Thoracic aorta (tissue), 2 donors: ENCODE measurements around the gene SRSF4. TPM values are rescaled to one million over a fixed set of nuclear protein-coding genes. Genes with fewer than 3 reads are reported as not detected.
"Not testable (repeated sequence)": the region's sequence is repeated elsewhere in the genome, so short reads cannot be mapped to it uniquely, and the experiment has no call there.

ENCODE experiments used
- ATAC-seq: fragments of 150-250 bp; one replicate; pipeline ENCODE4 v1.8.0; 2017; ENCODE audit warnings: low read depth; ENCODE audit not compliant: insufficient number of reproducible peaks, low FRiP score
- DNase-seq: peaks from one replicate; pipeline ENCODE4 v3.0.0-alpha.2; 2020; ENCODE audit warnings: low spot score
- H3K27ac ChIP-seq, 2 donors: fragments of 200-600 bp; sonication (generic); 1 replicate in 1 of 2; 2 replicates in 1 of 2; pipeline ENCODE4 v1.5.1; 2016; ENCODE audit warnings: mild to moderate bottlenecking in 2 of 2, moderate library complexity in 2 of 2
- H3K27me3 ChIP-seq: fragments of 200-600 bp; sonication (generic); replicated peaks from 2 replicates; pipeline ENCODE4 v1.6.0; 2016; ENCODE audit warnings: mild to moderate bottlenecking; ENCODE audit not compliant: insufficient read depth
- H3K36me3 ChIP-seq: fragments of 200-600 bp; sonication (generic); one replicate; pipeline ENCODE4 v1.5.1; 2016
- H3K4me1 ChIP-seq, 2 donors: fragments of 200-600 bp; sonication (generic); 1 replicate in 1 of 2; 2 replicates in 1 of 2; pipeline versions ENCODE4 v1.5.1 to v1.6.0; 2016; ENCODE audit warnings: low read depth in 2 of 2, mild to moderate bottlenecking in 1 of 2; ENCODE audit not compliant: control insufficient read depth in 1 of 2
- H3K4me3 ChIP-seq: fragments of 200-600 bp; sonication (generic); 2 replicates; pipeline ENCODE4 v1.5.1; 2016; ENCODE audit warnings: mild to moderate bottlenecking
- H3K9me3 ChIP-seq: fragments of 200-600 bp; sonication (generic); 2 replicates; pipeline ENCODE4 v1.5.1; 2016
- total RNA-seq, 2 donors: library from RNA; depleted of rRNA; stranded (reverse); fragments of >200 nt; gene quantifications; one replicate each; pipeline versions ENCODE4 v1.1.0 to v1.2.3, GENCODE V29; 2016
- TF ChIP-seq, protein P1 (sequence below): fragments of 200-600 bp; sonication (generic); IDR thresholded peaks from one replicate; pipeline ENCODE4 v1.5.1; 2019; ENCODE audit warnings: antibody characterized with exemption

SRSF4 gene
- total RNA-seq, 2 donors from 2014 or later = 52.5 to 96.4 TPM

DNA sequence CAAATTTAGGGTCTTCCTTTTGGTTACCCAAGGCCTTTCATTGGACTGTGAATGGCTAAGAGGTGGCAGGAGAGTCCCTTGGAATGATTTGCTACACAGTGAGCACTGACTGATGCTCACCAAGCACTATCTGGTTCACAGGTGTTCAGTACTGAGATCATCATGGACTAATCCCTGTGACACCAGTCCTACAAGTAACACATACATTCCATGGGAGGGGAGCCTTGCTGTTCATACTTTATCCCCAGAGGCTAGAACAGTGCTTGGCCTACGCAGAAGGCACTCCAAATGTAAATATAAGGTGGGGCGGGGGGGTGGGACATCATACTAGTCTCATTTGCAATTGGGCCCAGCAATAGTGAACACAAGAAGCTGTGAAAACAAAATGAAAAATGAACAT lies 37.5 kb downstream of the SRSF4 start:
- no peak overlapping the region for H3K4me3 ChIP-seq
- no peak for DNase-seq
- H3K36me3 ChIP-seq = peaks cover 28% of the 10 kb centered on the region
- no peak overlapping the region for H3K27ac ChIP-seq
- H3K4me1 ChIP-seq = no peaks in the 10 kb centered on the region
- no peaks in the 10 kb centered on the region for H3K9me3 ChIP-seq
- TF ChIP-seq, protein P1, sequence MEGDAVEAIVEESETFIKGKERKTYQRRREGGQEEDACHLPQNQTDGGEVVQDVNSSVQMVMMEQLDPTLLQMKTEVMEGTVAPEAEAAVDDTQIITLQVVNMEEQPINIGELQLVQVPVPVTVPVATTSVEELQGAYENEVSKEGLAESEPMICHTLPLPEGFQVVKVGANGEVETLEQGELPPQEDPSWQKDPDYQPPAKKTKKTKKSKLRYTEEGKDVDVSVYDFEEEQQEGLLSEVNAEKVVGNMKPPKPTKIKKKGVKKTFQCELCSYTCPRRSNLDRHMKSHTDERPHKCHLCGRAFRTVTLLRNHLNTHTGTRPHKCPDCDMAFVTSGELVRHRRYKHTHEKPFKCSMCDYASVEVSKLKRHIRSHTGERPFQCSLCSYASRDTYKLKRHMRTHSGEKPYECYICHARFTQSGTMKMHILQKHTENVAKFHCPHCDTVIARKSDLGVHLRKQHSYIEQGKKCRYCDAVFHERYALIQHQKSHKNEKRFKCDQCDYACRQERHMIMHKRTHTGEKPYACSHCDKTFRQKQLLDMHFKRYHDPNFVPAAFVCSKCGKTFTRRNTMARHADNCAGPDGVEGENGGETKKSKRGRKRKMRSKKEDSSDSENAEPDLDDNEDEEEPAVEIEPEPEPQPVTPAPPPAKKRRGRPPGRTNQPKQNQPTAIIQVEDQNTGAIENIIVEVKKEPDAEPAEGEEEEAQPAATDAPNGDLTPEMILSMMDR = no peak
- H3K27me3 ChIP-seq = no peaks in the 10 kb centered on the region
- ATAC-seq = no peak

DNA sequence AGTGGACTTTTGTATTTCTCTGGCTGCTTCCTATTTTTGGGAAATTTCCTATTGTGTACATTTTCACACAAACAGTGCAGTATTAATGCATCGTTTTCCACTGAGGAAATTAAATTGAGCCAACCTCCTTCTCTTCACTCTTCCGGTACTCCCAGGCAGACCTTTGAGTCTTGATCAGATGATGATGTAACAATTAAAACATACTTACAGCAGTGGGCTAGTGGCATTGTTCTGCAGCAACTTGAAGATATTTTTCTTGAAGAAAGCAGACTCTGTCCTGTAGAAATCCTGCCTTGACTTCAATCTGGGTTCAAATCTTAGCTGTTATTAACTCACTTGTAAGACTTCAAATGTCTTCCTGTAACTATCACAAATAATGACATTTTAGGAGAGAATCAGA lies 39.0 kb downstream of the SRSF4 start:
- H3K4me3 ChIP-seq = no peak overlapping the region
- no peak for DNase-seq
- no peaks in the 10 kb centered on the region for H3K9me3 ChIP-seq
- ATAC-seq = no peak
- H3K27ac ChIP-seq = no peak overlapping the region
- TF ChIP-seq, protein P1 = no peak
- no peaks in the 10 kb centered on the region for H3K4me1 ChIP-seq
- no peaks in the 10 kb centered on the region for H3K27me3 ChIP-seq
- peaks cover 14% of the 10 kb centered on the region for H3K36me3 ChIP-seq

DNA sequence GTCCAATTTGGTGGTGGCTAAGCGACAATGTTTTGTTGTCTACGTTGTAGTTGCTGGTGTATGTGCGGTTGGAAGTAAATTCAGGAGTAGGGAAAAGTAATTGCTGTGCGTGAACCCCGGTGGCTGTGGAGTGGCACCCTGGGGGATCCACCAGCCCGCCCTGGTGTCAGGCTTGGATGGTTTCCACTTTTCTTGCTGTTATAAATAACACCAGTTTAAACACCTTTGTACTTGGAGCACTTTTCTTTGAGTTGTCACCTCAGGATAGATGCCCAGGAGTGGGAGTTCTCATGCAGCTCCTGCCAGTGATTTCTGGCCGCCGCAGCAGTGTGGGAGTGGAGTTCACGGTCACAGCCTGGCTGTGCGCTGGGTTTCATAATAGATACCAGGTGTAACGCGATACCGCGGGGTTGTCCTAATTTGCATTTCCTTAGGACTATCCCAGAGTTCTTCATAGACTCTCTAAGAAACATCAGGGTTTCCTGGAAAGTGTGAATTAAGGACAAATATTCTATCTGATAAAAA lies 45.2 kb downstream of the SRSF4 start:
- no peaks in the 10 kb centered on the region for H3K27me3 ChIP-seq
- no peak overlapping the region for H3K4me3 ChIP-seq
- H3K4me1 ChIP-seq = peaks cover 2 to 14% of the 10 kb centered on the region in 2 donors
- no peaks in the 10 kb centered on the region for H3K9me3 ChIP-seq
- TF ChIP-seq, protein P1 = no peak
- DNase-seq (no peak), ATAC-seq (no peak)
- H3K36me3 ChIP-seq = no peaks in the 10 kb centered on the region
- H3K27ac ChIP-seq = no peak overlapping the region

DNA sequence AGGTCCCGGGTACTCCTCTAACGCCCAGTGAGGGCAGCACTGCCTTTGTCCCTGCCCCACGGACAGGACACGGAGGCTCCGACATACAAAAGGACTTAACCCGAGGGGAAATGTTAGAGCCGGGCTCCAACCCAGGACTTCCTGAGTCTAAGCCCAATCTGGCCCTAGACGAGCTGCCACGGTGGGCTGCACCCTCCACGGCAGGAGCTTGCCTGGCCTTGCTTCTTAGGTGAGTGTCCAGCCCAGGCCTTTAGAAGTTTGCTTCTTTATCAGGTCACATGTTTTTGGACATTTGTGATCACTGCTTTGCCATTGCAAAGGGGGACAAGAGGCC lies 47.0 kb downstream of the SRSF4 start:
- TF ChIP-seq, protein P1 = no peak
- no peak for ATAC-seq

DNA sequence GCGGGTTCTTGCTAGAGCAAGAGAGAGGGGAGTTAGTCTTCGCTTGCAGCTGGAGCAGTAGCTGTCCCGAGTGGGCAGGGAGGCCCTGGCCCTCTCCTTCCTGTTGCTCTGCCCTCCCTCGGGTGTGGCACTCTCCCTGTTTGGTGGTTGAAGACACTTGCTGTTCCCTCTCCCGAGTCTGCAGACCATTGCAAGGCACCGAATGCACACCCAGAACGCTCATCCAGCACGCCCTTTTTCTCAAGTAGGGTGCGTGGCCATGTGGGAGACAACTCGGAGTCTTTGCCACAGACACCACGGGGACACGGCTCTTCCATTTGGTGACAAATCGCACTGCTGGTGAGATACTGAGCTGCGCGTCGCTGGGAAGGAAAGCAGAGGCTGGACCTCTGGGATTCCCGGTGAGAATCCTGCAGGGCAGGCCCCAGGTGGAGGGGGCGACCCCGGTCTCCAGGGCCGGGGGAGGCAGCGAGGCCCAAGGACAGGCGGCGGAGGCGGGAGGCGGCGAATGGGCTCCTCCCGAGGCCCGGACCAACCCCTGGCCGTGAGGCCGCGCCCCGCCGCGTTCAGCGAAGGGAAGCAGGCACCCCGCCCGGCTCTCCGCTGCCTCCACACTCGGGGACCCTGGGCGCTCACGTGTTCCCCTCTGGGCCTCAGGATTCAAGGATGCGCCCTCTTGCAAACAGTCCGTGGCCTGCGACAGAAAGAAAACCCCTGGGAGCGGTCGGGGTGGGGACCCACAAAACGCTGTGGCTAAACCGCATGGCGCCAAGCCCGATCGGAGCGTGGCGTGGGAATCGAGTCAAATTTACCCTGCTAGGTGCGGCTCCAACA lies 47.6 kb downstream of the SRSF4 start:
- Histone ChIP-seq H3K27ac (no peak overlapping the region), H3K36me3 (no peaks in the 10 kb centered on the region), H3K9me3 (no peaks in the 10 kb centered on the region), H3K27me3 (no peaks in the 10 kb centered on the region), H3K4me3 (no peak overlapping the region), H3K4me1 (peaks cover 2 to 14% of the 10 kb centered on the region in 2 donors)
- DNase-seq = no peak
- TF ChIP-seq, protein P1 = no peak
- ATAC-seq = no peak

More for the DNA sequence above, 47.0 kb downstream of the SRSF4 start:
- Histone ChIP-seq H3K4me3 (no peak overlapping the region), H3K4me1 (peaks cover 2 to 14% of the 10 kb centered on the region in 2 donors), H3K27ac (no peak overlapping the region), H3K27me3 (no peaks in the 10 kb centered on the region), H3K36me3 (no peaks in the 10 kb centered on the region), H3K9me3 (no peaks in the 10 kb centered on the region)
- DNase-seq = no peak

DNA sequence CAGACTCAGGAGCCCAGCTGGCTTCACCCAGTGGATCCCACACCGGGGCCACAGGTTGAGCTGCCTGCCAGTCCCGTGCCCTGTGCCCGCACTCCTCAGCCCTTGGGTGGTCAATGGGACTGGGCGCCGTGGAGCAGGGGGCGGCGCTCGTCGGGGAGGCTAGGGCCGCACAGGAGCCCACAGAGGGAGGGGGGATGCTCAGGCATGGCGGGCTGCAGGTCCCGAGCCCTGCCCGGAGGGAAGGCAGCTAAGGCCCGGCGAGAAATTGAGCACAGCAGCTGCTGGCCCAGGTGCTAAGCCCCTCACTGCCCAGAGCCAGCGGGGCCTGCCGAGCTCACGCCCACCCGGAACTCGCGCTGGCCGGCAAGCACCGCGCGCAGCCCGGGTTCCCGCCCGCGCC lies 50.6 kb downstream of the SRSF4 start:
- not testable (repeated sequence) for H3K4me1 ChIP-seq, ATAC-seq, DNase-seq, H3K9me3 ChIP-seq, H3K27me3 ChIP-seq, H3K4me3 ChIP-seq, H3K36me3 ChIP-seq, H3K27ac ChIP-seq
